Choroid plexus epithelial cell (primary cell): ENCODE data around the gene CHML.

Source experiments
- DNase-seq: peaks from one replicate; pipeline ENCODE4 v3.0.0-alpha.2; 2010; ENCODE audit warnings: low read depth
- H3K4me3 ChIP-seq: 2 replicates; pipeline ENCODE4 v1.5.1; 2011; ENCODE audit warnings: low read depth, mild to moderate bottlenecking, control low read depth, low read length, moderate library complexity
- CTCF ChIP-seq: conservative IDR thresholded peaks from 2 replicates; pipeline ENCODE4 v1.5.1; 2011; ENCODE audit warnings: low read depth, mild to moderate bottlenecking, control low read depth, inconsistent platforms, low read length, moderate library complexity

CHML gene

GRCh38 chr1:241640867-241641622, 876 bp upstream of the CHML start:
- no peak overlapping the region for H3K4me3 ChIP-seq
- DNase-seq = peak; percentile 42
- no peak for TF ChIP-seq CTCF

GRCh38 chr1:241639623-241640148, 483 bp downstream of the CHML start:
- peak; percentile 51 for DNase-seq
- TF ChIP-seq CTCF = no peak
- H3K4me3 ChIP-seq = peak overlapping the region; percentile 76

- TF ChIP-seq CTCF = no peak
- peak; percentile 57 for DNase-seq
- H3K4me3 ChIP-seq = peak overlapping the region; percentile 76
These were observed 1.1 kb downstream of the CHML start for GRCh38 chr1:241638909-241639622.

GRCh38 chr1:241638099-241638682, 2.0 kb downstream of the CHML start:
- no peak for TF ChIP-seq CTCF
- peak overlapping the region; percentile 33 for H3K4me3 ChIP-seq
- no peak for DNase-seq

GRCh38 chr1:241637604-241638003, 2.6 kb downstream of the CHML start:
- H3K4me3 ChIP-seq = no peak overlapping the region
- DNase-seq = no peak
- no peak for TF ChIP-seq CTCF

GRCh38 chr1:241637046-241637590, 3.1 kb downstream of the CHML start:
- peak; percentile 60 for DNase-seq
- H3K4me3 ChIP-seq = no peak overlapping the region
- TF ChIP-seq CTCF = no peak
